ENCODE measurements around the gene TRIM66.

The TRIM66 gene

GRCh38 chr11:8567602-8568198, 114.8 kb downstream of the TRIM66 start:
- no peak for DNase-seq (ENCODE audit: low read depth in 2 of 2)

DNA sequence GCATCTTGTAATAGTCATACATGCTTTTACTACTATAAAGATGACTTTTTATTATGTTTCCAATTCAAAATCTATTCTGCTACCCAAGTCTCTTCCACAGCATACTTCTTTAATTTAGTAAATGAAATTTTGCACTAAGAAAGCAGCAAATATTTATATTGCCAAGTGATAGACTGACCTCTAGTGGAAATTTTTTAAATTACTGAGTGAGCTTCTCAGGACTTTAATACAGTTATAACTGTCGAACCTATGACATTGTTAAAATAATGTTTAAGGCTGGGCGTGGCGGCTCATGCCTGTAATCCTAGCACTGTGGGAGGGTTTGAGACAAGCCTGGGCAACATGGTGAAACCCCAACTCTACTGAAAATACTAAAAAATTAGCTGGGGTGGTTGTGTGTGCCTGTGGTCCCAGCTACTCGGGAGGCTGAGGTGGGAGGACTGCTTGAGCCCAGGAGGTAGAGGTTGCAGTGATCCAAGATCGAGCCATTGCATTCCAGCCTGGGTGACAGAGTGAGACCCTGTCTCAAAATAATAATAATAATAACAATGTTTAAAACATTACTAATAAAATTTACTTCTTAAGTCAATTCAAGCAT, 115.8 kb downstream of the TRIM66 start:
- no peak for DNase-seq (ENCODE audit: low read depth in 2 of 2)

- DNase-seq (ENCODE audit: low read depth in 2 of 2), result no peak
These were observed 117.9 kb downstream of the TRIM66 start for GRCh38 chr11:8564526-8564925.

Measured in stimulated activated CD8-positive, alpha-beta memory T cell treated with anti-CD3 and anti-CD28 coated beads, Interleukin-15, amount 100 ng/mL, for 48 hours (primary cell).